ENCODE measurements around the gene FCHSD2. TPM values are rescaled to one million over a fixed set of nuclear protein-coding genes. Genes with fewer than 3 reads are reported as not detected.

Gene FCHSD2
- total and polyA plus RNA-seq, 2 donors from 2014 or later, result 8.0 to 58.7 TPM

DNA sequence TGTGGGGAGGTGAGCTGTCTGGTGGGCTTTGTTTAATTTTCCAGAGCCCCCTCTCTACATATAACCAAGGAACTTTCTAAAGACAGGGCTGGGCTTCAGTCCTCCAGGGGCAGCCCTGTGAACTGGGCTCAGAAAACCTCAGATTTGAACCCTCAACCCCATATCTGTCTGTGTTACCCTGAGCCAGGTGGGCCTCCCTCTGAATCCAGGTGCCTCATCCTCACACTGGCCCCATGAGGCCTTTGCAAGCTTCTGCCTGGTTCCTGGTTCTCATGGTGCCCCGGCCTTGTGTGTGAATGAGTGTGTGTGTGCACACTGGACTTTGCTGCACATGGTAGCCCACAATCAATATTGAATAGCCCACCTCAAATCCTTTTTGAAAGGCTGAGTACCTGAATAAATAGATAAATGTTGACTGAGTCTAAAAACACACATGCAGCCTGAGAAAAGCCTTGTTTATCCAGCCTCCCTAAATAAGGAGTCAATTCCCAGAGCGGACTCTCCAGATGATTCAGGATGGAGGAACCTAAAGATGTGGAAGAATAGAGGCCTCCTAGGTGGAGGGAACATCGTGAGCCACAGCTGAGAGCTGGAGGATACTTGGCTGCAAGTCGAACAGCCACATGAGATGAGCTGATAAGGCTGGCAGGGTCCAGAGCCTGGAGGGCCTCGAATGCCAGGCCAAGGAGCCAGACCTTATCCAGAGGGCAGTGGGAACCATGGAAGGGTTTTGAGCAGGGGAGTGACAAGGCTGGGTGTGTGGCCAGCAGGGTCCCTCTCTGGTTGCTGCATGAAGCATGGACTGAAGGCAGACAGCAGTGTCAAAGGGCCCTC is 47.8 kb upstream of the FCHSD2 start:
- intact Hi-C loops (cut with DNase I), result no loop called here
- peak in 2 of 5 donors; percentile 18 to 41 for DNase-seq
- H3K36me3 ChIP-seq (ENCODE audit: control insufficient read depth in 2 of 3, insufficient read depth in 3 of 3, low read length in 3 of 3), result no peaks in the 10 kb centered on the region
- TF ChIP-seq, protein P1, sequence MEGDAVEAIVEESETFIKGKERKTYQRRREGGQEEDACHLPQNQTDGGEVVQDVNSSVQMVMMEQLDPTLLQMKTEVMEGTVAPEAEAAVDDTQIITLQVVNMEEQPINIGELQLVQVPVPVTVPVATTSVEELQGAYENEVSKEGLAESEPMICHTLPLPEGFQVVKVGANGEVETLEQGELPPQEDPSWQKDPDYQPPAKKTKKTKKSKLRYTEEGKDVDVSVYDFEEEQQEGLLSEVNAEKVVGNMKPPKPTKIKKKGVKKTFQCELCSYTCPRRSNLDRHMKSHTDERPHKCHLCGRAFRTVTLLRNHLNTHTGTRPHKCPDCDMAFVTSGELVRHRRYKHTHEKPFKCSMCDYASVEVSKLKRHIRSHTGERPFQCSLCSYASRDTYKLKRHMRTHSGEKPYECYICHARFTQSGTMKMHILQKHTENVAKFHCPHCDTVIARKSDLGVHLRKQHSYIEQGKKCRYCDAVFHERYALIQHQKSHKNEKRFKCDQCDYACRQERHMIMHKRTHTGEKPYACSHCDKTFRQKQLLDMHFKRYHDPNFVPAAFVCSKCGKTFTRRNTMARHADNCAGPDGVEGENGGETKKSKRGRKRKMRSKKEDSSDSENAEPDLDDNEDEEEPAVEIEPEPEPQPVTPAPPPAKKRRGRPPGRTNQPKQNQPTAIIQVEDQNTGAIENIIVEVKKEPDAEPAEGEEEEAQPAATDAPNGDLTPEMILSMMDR (IDR thresholded peaks at IDR 0.05; ENCODE audit: borderline replicate concordance, extremely low read depth, insufficient read depth), result no peak
- H3K4me1 ChIP-seq (ENCODE audit: control insufficient read depth in 2 of 3, insufficient read depth in 2 of 3, low read depth in 1 of 3, low read length in 3 of 3), result peaks cover 0 to 3% (median 0%) of the 10 kb centered on the region in 3 donors
- no peaks in the 10 kb centered on the region for H3K27me3 ChIP-seq (ENCODE audit: control insufficient read depth, insufficient read depth, low read length)
- H3K27ac ChIP-seq (ENCODE audit: low read depth in 2 of 2, low read length in 2 of 2), result no peak overlapping the region
- H3K9ac ChIP-seq (ENCODE audit: low read length in 3 of 3), result no peak overlapping the region
- no peak for FAIRE-seq
- H3K4me3 ChIP-seq (ENCODE audit: low read length in 3 of 3), result no peak overlapping the region
- no peaks in the 10 kb centered on the region for H3K9me3 ChIP-seq (ENCODE audit: control insufficient read depth in 2 of 3, insufficient read depth in 1 of 3, low read length in 3 of 3)

DNA sequence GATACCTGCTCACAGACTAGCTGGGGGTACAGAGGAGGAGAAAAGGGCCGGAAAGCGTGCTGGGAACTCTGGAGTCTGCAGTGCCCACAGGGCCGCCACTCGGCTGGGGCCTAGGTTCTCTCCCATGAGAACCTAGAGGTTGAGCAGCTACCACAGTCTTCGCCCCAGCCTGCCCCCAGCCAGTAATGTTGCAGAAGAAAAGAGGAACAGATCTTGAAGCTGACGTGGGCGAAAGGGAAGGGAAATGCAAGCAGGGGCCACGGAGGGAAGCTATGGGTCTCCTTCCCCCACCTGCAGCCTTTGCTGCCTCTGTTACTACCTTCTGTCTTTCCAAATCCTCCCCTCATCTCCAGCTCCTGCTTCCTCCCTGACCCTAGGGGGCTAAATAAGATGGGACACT is 47.2 kb upstream of the FCHSD2 start:
- H3K9ac ChIP-seq (ENCODE audit: low read length in 3 of 3), result no peak overlapping the region
- H3K27ac ChIP-seq (ENCODE audit: low read depth in 2 of 2, low read length in 2 of 2), result no peak overlapping the region
- no peak overlapping the region for H3K4me3 ChIP-seq (ENCODE audit: low read length in 3 of 3)
- no peaks in the 10 kb centered on the region for H3K36me3 ChIP-seq (ENCODE audit: control insufficient read depth in 2 of 3, insufficient read depth in 3 of 3, low read length in 3 of 3)
- TF ChIP-seq, protein P1 (IDR thresholded peaks at IDR 0.05; ENCODE audit: borderline replicate concordance, extremely low read depth, insufficient read depth), result no peak
- no peaks in the 10 kb centered on the region for H3K4me1 ChIP-seq (ENCODE audit: control insufficient read depth in 2 of 3, insufficient read depth in 2 of 3, low read depth in 1 of 3, low read length in 3 of 3)
- no peaks in the 10 kb centered on the region for H3K9me3 ChIP-seq (ENCODE audit: control insufficient read depth in 2 of 3, insufficient read depth in 1 of 3, low read length in 3 of 3)
- intact Hi-C loops (cut with DNase I), result no loop called here
- FAIRE-seq, result no peak
- H3K27me3 ChIP-seq (ENCODE audit: control insufficient read depth, insufficient read depth, low read length), result no peaks in the 10 kb centered on the region
- DNase-seq, result peak in 2 of 5 donors; percentile 17 to 74

DNA sequence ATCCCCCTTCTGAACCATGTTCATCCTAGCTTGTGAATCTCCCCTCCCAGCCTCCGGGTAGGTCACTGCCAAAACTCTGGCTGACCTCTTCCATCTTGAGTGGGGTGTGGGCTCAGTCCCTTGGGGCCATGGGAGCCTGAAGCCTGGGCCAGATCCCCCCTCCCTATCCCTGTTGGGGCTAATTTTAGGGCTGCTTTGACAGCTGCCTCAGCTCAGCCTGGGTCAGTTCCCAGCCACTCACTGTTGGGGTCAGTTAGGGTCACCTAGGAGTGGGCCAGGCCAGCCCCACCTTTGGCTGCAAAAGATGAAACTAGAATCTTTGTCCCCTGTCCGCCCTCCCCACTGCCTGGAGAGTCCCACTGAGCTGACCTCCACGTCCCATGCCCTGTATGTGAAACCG is 46.2 kb upstream of the FCHSD2 start:
- DNase-seq (peak in 1 of 5 donors; percentile 29), FAIRE-seq (no peak)
- Histone ChIP-seq H3K9me3 (ENCODE audit: control insufficient read depth in 2 of 3, insufficient read depth in 1 of 3, low read length in 3 of 3) (no peaks in the 10 kb centered on the region), H3K9ac (ENCODE audit: low read length in 3 of 3) (no peak overlapping the region), H3K27ac (ENCODE audit: low read depth in 2 of 2, low read length in 2 of 2) (no peak overlapping the region), H3K27me3 (ENCODE audit: control insufficient read depth, insufficient read depth, low read length) (no peaks in the 10 kb centered on the region), H3K36me3 (ENCODE audit: control insufficient read depth in 2 of 3, insufficient read depth in 3 of 3, low read length in 3 of 3) (no peaks in the 10 kb centered on the region), H3K4me3 (ENCODE audit: low read length in 3 of 3) (no peak overlapping the region), H3K4me1 (ENCODE audit: control insufficient read depth in 2 of 3, insufficient read depth in 2 of 3, low read depth in 1 of 3, low read length in 3 of 3) (no peaks in the 10 kb centered on the region)
- intact Hi-C loops (cut with DNase I), result no loop called here
- TF ChIP-seq, protein P1 (IDR thresholded peaks at IDR 0.05; ENCODE audit: borderline replicate concordance, extremely low read depth, insufficient read depth), result no peak

All from kidney (tissue), 14 donors.